ENCODE results near the gene SLC27A5.
"Not testable (repeated sequence)": the region's sequence is repeated elsewhere in the genome, so short reads cannot be mapped to it uniquely, and the experiment has no call there.

The SLC27A5 gene

GRCh38 chr19:58466760-58467589 lies 44.8 kb downstream of the SLC27A5 start, which contains the start of gene ZNF324:
ZNF324 (plus strand) TSS chr19:58467080; CDS start chr19:58469186, 2,106 bp downstream.
- peak; percentile 86 to 92 for DNase-seq

GRCh38 chr19:58466089-58466759 lies 45.6 kb downstream of the SLC27A5 start:
- DNase-seq: no peak

- no peak for DNase-seq
Observed at GRCh38 chr19:58460039-58460438, 51.8 kb downstream of the SLC27A5 start.

GRCh38 chr19:58456111-58456510 lies 55.7 kb downstream of the SLC27A5 start:
- no peak for DNase-seq

GRCh38 chr19:58455306-58455705 lies 56.5 kb downstream of the SLC27A5 start:
- no peak for DNase-seq

- no peak for DNase-seq
Observed at GRCh38 chr19:58453743-58454142, 58.0 kb downstream of the SLC27A5 start.

- peak; percentile 84 to 90 for DNase-seq
Observed at GRCh38 chr19:58451358-58452101, 60.3 kb downstream of the SLC27A5 start, which contains the start of gene ZNF324B. ZNF324B (plus strand) TSS chr19:58451622; CDS start chr19:58453702, 2,080 bp downstream.

GRCh38 chr19:58450856-58451357 lies 60.9 kb downstream of the SLC27A5 start:
- DNase-seq: no peak

- DNase-seq: not testable (repeated sequence)
Observed at GRCh38 chr19:58449980-58450379, 61.8 kb downstream of the SLC27A5 start.

- DNase-seq: not testable (repeated sequence)
Observed at GRCh38 chr19:58448860-58449259, 62.9 kb downstream of the SLC27A5 start.
